HEK293T (cell line): Measurements from ENCODE around the gene RBMS1.

ENCODE experiments used
- ARNT ChIP-seq: fragments of 450-650 bp; IDR thresholded peaks from 2 replicates; pipeline ENCODE4 v1.6.1; 2017; ENCODE audit warnings: mild to moderate bottlenecking
- BHLHE40 ChIP-seq: fragments of 450-650 bp; IDR thresholded peaks from 2 replicates; pipeline ENCODE4 v1.6.1; 2016; ENCODE audit warnings: mild to moderate bottlenecking, moderate library complexity, borderline replicate concordance
- CTBP1 ChIP-seq: fragments of 450-650 bp; IDR thresholded peaks from 2 replicates; pipeline ENCODE4 v1.6.1; 2016; ENCODE audit warnings: borderline replicate concordance
- FOXA1 ChIP-seq: fragments of 450-650 bp; IDR thresholded peaks from 2 replicates; pipeline ENCODE4 v1.6.1; 2016; ENCODE audit warnings: mild to moderate bottlenecking
- FOXM1 ChIP-seq: fragments of 450-650 bp; IDR thresholded peaks from 2 replicates; pipeline ENCODE4 v1.6.1; 2017; ENCODE audit warnings: mild to moderate bottlenecking, borderline replicate concordance
- HDGF ChIP-seq: fragments of 450-650 bp; IDR thresholded peaks from 2 replicates; pipeline ENCODE4 v1.6.1; 2017; ENCODE audit warnings: antibody characterized with exemption, borderline replicate concordance
- NFRKB ChIP-seq: fragments of 450-650 bp; IDR thresholded peaks from 2 replicates; pipeline ENCODE4 v1.6.1; 2016; ENCODE audit warnings: mild to moderate bottlenecking, moderate library complexity
- SP1 ChIP-seq: fragments of 450-650 bp; IDR thresholded peaks from 2 replicates; pipeline ENCODE4 v1.6.1; 2017
- SUZ12 ChIP-seq: fragments of 450-650 bp; IDR thresholded peaks from 2 replicates; pipeline ENCODE4 v1.6.1; 2016; ENCODE audit warnings: mild to moderate bottlenecking
- ZNF384 ChIP-seq: fragments of 450-650 bp; IDR thresholded peaks from 2 replicates; pipeline ENCODE4 v1.6.1; 2016

GRCh38 chr2:160343404-160343803, 150.2 kb downstream of the RBMS1 start:
- TF ChIP-seq FOXM1 = no peak
- TF ChIP-seq HDGF = no peak
- TF ChIP-seq SP1 = no peak
- no peak for TF ChIP-seq SUZ12
- no peak for TF ChIP-seq BHLHE40
- TF ChIP-seq CTBP1 = no peak
- no peak for TF ChIP-seq FOXA1
- TF ChIP-seq ARNT = no peak
- TF ChIP-seq ZNF384 = no peak
- TF ChIP-seq NFRKB = no peak
